NB4 (cell line): ENCODE results near the gene CHMP1B.

Experiments used
- CTCF ChIP-seq: IDR thresholded peaks from one replicate; pipeline ENCODE4 v1.5.1; 2012; ENCODE audit warnings: low read depth, low read length
- MAX ChIP-seq: IDR thresholded peaks from 2 replicates; pipeline ENCODE4 v1.6.1; 2011; ENCODE audit warnings: low read depth, low read length
- MYC ChIP-seq: IDR thresholded peaks from 2 replicates; pipeline ENCODE4 v1.6.1; 2011; ENCODE audit warnings: low read depth, low read length
- POLR2A ChIP-seq: IDR thresholded peaks from 2 replicates; pipeline ENCODE4 v1.6.1; 2011; ENCODE audit warnings: mild to moderate bottlenecking; ENCODE audit not compliant: insufficient read length; ENCODE audit errors: extremely low read depth

GRCh38 chr18:11887328-11888128, 36.3 kb downstream of the CHMP1B start:
- no peak for TF ChIP-seq CTCF
- TF ChIP-seq MYC, result no peak
- TF ChIP-seq MAX, result no peak
- TF ChIP-seq POLR2A, result no peak
